ENCODE measurements around the gene CTR9.

CTR9 gene

GRCh38 chr11:10770626-10771254, 19.7 kb downstream of the CTR9 start:
- no peak overlapping the region for H3K4me3 ChIP-seq (ENCODE audit: low read depth, low read length)
- DNase-seq (ENCODE audit: low read depth), result peak; percentile 59
- TF ChIP-seq, protein P1, sequence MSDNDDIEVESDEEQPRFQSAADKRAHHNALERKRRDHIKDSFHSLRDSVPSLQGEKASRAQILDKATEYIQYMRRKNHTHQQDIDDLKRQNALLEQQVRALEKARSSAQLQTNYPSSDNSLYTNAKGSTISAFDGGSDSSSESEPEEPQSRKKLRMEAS (IDR thresholded peaks at IDR 0.05; ENCODE audit: low read depth, low read length), result no peak
- TF ChIP-seq CTCF (IDR thresholded peaks at IDR 0.05; ENCODE audit: low read depth, low read length), result peak; percentile 78
- no peak for TF ChIP-seq MYC (IDR thresholded peaks at IDR 0.05; ENCODE audit: low read depth, low read length)

DNA sequence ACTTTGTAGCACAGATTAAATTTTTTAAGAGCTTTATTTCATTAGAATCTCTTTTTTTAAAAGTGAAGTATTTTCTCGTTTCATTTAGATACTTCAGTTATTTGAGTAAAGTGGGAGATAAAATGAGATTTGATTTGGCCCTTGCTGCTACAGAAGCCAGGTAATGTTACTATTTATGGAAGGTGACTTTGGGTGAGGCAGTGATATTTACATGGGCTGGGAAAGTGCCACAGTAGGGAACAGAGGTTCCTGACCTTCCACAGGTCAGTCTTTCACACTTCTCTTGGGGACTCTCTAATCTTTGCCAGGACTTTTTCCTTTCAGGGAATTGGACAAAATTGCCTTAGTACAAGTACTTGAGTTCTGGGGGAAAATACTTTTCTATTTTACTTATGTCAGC, 20.4 kb downstream of the CTR9 start:
- no peak overlapping the region for H3K4me3 ChIP-seq (ENCODE audit: low read depth, low read length)
- TF ChIP-seq CTCF (IDR thresholded peaks at IDR 0.05; ENCODE audit: low read depth, low read length) (no peak), MYC (IDR thresholded peaks at IDR 0.05; ENCODE audit: low read depth, low read length) (no peak), POLR2A (IDR thresholded peaks at IDR 0.05; ENCODE audit: extremely low read depth, insufficient read length) (no peak)
- TF ChIP-seq, protein P1 (IDR thresholded peaks at IDR 0.05; ENCODE audit: low read depth, low read length), result no peak
- DNase-seq (ENCODE audit: low read depth), result no peak

DNA sequence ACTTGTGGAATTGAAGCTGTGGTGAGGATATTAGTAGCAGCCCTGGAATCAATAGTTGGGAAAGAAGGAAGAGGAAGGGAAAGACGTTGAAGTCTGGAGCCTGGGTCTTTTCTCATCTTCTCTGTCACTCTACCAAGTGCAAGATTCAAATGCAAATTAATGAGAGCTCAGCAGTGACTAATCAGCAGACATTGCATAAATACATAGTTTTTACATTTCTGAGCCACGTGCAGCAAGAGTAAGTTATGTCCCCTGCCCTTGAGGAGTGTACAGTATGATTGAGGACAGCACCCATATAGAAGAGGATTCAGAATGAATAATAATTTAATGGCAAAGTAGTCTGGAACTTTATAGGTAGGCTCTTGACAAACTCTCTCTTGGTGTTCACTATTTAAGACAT, 23.8 kb downstream of the CTR9 start:
- DNase-seq (ENCODE audit: low read depth), result no peak
- no peak for TF ChIP-seq MYC (IDR thresholded peaks at IDR 0.05; ENCODE audit: low read depth, low read length)
- TF ChIP-seq, protein P1 (IDR thresholded peaks at IDR 0.05; ENCODE audit: low read depth, low read length), result no peak
- TF ChIP-seq CTCF (IDR thresholded peaks at IDR 0.05; ENCODE audit: low read depth, low read length), result no peak
- no peak for TF ChIP-seq POLR2A (IDR thresholded peaks at IDR 0.05; ENCODE audit: extremely low read depth, insufficient read length)

GRCh38 chr11:10777393-10777793, 26.3 kb downstream of the CTR9 start:
- H3K4me3 ChIP-seq (ENCODE audit: low read depth, low read length), result no peak overlapping the region
- TF ChIP-seq, protein P1 (IDR thresholded peaks at IDR 0.05; ENCODE audit: low read depth, low read length), result no peak
- TF ChIP-seq MYC (IDR thresholded peaks at IDR 0.05; ENCODE audit: low read depth, low read length) (no peak), POLR2A (IDR thresholded peaks at IDR 0.05; ENCODE audit: extremely low read depth, insufficient read length) (no peak), CTCF (IDR thresholded peaks at IDR 0.05; ENCODE audit: low read depth, low read length) (no peak)

More for the DNA sequence above, 23.8 kb downstream of the CTR9 start:
- no peak overlapping the region for H3K4me3 ChIP-seq (ENCODE audit: low read depth, low read length)

GRCh38 chr11:10777806-10778205, 26.8 kb downstream of the CTR9 start:
- no peak overlapping the region for H3K4me3 ChIP-seq (ENCODE audit: low read depth, low read length)
- no peak for TF ChIP-seq CTCF (IDR thresholded peaks at IDR 0.05; ENCODE audit: low read depth, low read length)
- TF ChIP-seq, protein P1 (IDR thresholded peaks at IDR 0.05; ENCODE audit: low read depth, low read length), result no peak
- TF ChIP-seq MYC (IDR thresholded peaks at IDR 0.05; ENCODE audit: low read depth, low read length), result no peak
- no peak for TF ChIP-seq POLR2A (IDR thresholded peaks at IDR 0.05; ENCODE audit: extremely low read depth, insufficient read length)
- DNase-seq (ENCODE audit: low read depth), result peak; percentile 56

More at GRCh38 chr11:10777393-10777793, 26.3 kb downstream of the CTR9 start:
- no peak for DNase-seq (ENCODE audit: low read depth)

All from NB4 (cell line).